Right lobe of liver (tissue), 6 donors: ENCODE measurements around the gene ACTR3C. TPM values are rescaled to one million over a fixed set of nuclear protein-coding genes. Genes with fewer than 3 reads are reported as not detected.
A peak's percentile ranks its signal among the peaks of the same experiment; 100 is the strongest.

Experiments used
- ATAC-seq, 4 donors: fragments of 200-7000 bp; cut with Tn5 transposase; one replicate each; pipeline ENCODE4 v1.9.1; 2020; ENCODE audit warnings: mild to moderate bottlenecking in 4 of 4, moderate library complexity in 4 of 4
- DNase-seq, 3 donors: peaks; one replicate each; pipeline ENCODE4 v3.0.0-alpha.2; 2020
- H3K27ac ChIP-seq, 3 donors: fragments of 200-600 bp; one replicate each; pipeline ENCODE4 v1.8.0; 2022
- H3K27me3 ChIP-seq, 2 donors: fragments of 200-600 bp; one replicate each; pipeline ENCODE4 v1.8.0; 2022
- H3K36me3 ChIP-seq, 4 donors: fragments of 200-600 bp; sonication (generic) in 1 of 4; one replicate each; pipeline versions ENCODE4 v1.5.1 to v1.8.0; 2017 to 2022; ENCODE audit warnings: control low read depth in 1 of 4
- H3K4me1 ChIP-seq, 4 donors: fragments of 200-600 bp; sonication (generic) in 1 of 4; one replicate each; pipeline versions ENCODE4 v1.5.1 to v1.8.0; 2017 to 2022; ENCODE audit warnings: control low read depth in 1 of 4
- H3K4me3 ChIP-seq, 3 donors: fragments of 200-600 bp; one replicate each; pipeline ENCODE4 v1.8.0; 2022
- H3K9me3 ChIP-seq, 4 donors: fragments of 200-600 bp; sonication (generic) in 1 of 4; one replicate each; pipeline versions ENCODE4 v1.5.1 to v1.8.0; 2017 to 2022; ENCODE audit warnings: control low read depth in 1 of 4
- CTCF ChIP-seq, 4 donors: fragments of 200-600 bp in 3 of 4; fragments of 450-650 bp in 1 of 4; IDR thresholded peaks; one replicate each; pipeline versions ENCODE4 v1.5.1 to v1.8.0; 2016 to 2022; ENCODE audit warnings: antibody characterized with exemption in 4 of 4, mild to moderate bottlenecking in 2 of 4
- POLR2A ChIP-seq: fragments of 450-650 bp; IDR thresholded peaks from one replicate; pipeline ENCODE4 v1.6.1; 2017; ENCODE audit warnings: antibody characterized with exemption, mild to moderate bottlenecking
- WGBS: methylation state at CpG from one replicate; pipeline ENCODE4 v1.1.6; 2018; ENCODE audit warnings: low coverage, low lambda C conversion rate; ENCODE audit not compliant: insufficient coverage; ENCODE audit errors: missing lambda C conversion rate; 5-methylcytosine and 5-hydroxymethylcytosine counted together
- intact Hi-C, 2 donors: fragments of 100-400 bp; cut with DNase I; formaldehyde crosslinking; loops; one replicate each; pipeline versions ENCODE4 v1.11.2 to v1.14.1; 2022
- long read RNA-seq: library from polyadenylated mRNA; unstranded; transcript quantifications from one replicate; pipeline ENCODE4 v2.0.0, GENCODE V29; 2019
- total RNA-seq, 6 experiments: library from RNA; depleted of rRNA in 2 of 6; stranded (reverse); fragments of >200 nt in 2 of 6; fragmentation: NEBNext Ultra II Directional in 3 of 6; extraction: Animal tissue kit (Norgen Biotek cat#: 25700) in 3 of 6; gene quantifications; one replicate each; pipeline versions ENCODE4 v1.1.0 to v1.2.4, GENCODE V29; 2016 to 2023
- donor health status: DM: no; HTN: yes; CAD: no.
- donor health status: DM: no; HTN: no; CAD: no.
- donor health status: DM: no; HTN: no; CAD: no.
- donor health status: DM: no; HTN: yes; CAD: no.
- donor health status: DM: no; HTN: yes; CAD: no.

The ACTR3C gene
- total RNA-seq: 10 to 100 TPM; 30.0 to 36.5 (median 32.7) TPM
- long read RNA-seq, partial matches to known transcripts: 0 of 2 reads
- long read RNA-seq, other reads (novel, unspliced or antisense): 2 of 2 reads

DNA sequence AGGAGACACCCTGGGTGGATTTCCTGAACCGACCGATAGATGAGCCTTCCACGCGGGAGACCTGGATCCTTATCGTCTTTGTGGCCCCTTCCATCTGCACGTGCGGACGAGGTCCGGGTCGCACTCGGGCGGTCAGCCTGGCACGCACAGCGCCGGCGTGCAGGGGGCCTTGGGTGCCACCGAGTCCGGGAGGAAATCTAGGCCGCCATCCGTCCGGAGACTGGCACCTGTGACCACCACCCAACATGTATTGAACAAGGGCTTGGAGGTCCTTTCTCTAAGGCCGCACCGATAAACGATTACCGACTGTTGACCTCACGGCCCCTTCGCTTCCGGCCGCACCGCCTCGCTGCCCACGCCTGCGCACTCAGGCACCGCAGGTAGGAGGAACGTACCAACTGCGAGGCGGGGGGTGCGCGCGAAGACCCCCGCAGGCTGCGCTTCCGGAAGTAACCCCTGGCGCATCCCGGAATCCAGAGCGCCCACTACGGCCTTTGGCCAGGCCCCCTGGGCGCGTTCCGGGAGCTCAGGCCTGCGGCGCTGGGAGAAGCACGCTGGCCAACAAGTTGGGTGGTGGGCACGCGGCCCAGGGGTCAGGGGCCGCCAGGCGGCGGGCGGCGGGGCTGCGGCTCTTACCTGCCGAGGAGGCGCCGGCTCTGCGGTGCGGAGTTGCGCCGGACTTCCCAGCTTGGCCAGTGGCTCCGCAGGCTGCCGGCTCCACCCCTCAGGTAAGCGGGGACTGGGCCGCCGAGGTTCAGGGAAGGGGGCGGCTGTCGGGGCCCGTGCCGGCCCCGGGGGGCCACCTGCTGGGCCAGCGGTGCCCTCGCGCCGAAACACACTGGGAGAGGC lies at the start of gene ACTR3C, which contains the start of gene LRRC61:
ACTR3C (minus strand) TSS at position 713 of the 849 bp plus-strand sequence. CDS start 28,249 bp downstream, outside the sequence.
LRRC61 (plus strand) TSS at position 523 of the 849 bp plus-strand sequence. CDS start 13,507 bp downstream, outside the sequence.
- Histone ChIP-seq H3K9me3 (no peaks in the 10 kb centered on the region), H3K4me3 (peak within 1 kb of the TSS; percentile 70 to 82 (median 78)), H3K36me3 (peaks cover 0 to 8% (median under 1%) of the 10 kb centered on the region in 4 donors), H3K27ac (peak within 1 kb of the TSS; percentile 97 to 100 (median 98)), H3K27me3 (no peaks in the 10 kb centered on the region), H3K4me1 (peaks cover 0 to 47% (median 16%) of the 10 kb centered on the region in 4 donors)
- TF ChIP-seq POLR2A: peak; percentile 74
- TF ChIP-seq CTCF (IDR thresholded peaks at IDR 0.05): peak; percentile 27 to 44 (median 33)
- ATAC-seq (peak; percentile 62 to 79 (median 72)), DNase-seq (peak; percentile 77 to 83 (median 82))
- intact Hi-C loops: no loop called here
- WGBS: 2% methylated on average over 34 of the region's 82 CpGs

DNA sequence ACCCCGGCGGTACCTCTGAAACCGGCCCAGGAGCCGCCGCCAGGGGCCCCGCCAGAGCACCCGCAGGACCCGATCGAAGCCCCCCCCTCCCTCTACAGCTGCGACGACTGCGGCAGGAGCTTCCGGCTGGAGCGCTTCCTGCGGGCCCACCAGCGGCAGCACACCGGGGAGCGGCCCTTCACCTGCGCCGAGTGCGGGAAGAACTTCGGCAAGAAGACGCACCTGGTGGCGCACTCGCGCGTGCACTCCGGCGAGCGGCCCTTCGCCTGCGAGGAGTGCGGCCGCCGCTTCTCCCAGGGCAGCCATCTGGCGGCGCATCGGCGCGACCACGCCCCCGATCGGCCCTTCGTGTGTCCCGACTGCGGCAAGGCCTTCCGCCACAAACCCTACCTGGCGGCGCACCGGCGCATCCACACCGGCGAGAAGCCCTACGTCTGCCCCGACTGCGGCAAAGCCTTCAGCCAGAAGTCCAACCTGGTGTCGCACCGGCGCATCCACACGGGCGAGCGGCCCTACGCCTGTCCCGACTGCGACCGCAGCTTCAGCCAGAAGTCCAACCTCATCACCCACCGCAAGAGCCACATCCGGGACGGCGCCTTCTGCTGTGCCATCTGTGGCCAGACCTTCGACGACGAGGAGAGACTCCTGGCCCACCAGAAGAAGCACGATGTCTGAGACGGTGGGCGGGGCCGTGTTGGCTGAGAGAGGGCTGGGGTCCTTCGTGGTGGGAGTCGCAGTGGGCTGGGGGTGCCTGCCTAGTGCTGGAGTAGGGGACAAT lies 49.1 kb upstream of the ACTR3C start:
- H3K4me1 ChIP-seq: peaks cover 0 to 47% (median 17%) of the 10 kb centered on the region in 4 donors
- H3K36me3 ChIP-seq: peaks cover 0 to 28% (median 10%) of the 10 kb centered on the region in 4 donors
- H3K4me3 ChIP-seq: no peak overlapping the region
- WGBS: 92% methylated on average over 35 of the region's 79 CpGs
- no peaks in the 10 kb centered on the region for H3K9me3 ChIP-seq
- TF ChIP-seq CTCF (IDR thresholded peaks at IDR 0.05): no peak
- no peak for TF ChIP-seq POLR2A
- no peaks in the 10 kb centered on the region for H3K27me3 ChIP-seq
- H3K27ac ChIP-seq: no peak overlapping the region
- no peak for ATAC-seq
- DNase-seq: no peak
- intact Hi-C loops: no loop called here

DNA sequence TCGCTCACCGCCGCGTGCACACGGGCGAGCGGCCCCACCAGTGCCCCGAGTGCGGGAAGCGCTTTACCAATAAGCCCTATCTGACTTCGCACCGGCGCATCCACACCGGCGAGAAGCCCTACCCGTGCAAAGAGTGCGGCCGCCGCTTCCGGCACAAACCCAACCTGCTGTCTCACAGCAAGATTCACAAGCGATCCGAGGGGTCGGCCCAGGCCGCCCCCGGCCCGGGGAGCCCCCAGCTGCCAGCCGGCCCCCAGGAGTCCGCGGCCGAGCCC lies 48.6 kb upstream of the ACTR3C start:
- 100% methylated on average over 4 of the region's 30 CpGs for WGBS
- ATAC-seq (no peak), DNase-seq (no peak)
- Histone ChIP-seq H3K27ac (no peak overlapping the region), H3K4me3 (no peak overlapping the region), H3K9me3 (no peaks in the 10 kb centered on the region), H3K27me3 (no peaks in the 10 kb centered on the region), H3K36me3 (peaks cover 0 to 28% (median 10%) of the 10 kb centered on the region in 4 donors), H3K4me1 (peaks cover 0 to 46% (median 18%) of the 10 kb centered on the region in 4 donors)
- intact Hi-C loops: no loop called here
- TF ChIP-seq CTCF (IDR thresholded peaks at IDR 0.05): no peak
- TF ChIP-seq POLR2A: no peak

GRCh38 chr7:150371131-150371995 lies 48.0 kb upstream of the ACTR3C start:
- WGBS: 73% methylated on average over 2 of the region's 48 CpGs
- H3K27me3 ChIP-seq: no peaks in the 10 kb centered on the region
- ATAC-seq (no peak), DNase-seq (no peak)
- H3K9me3 ChIP-seq: no peaks in the 10 kb centered on the region
- H3K4me3 ChIP-seq: no peak overlapping the region
- intact Hi-C loops: no loop called here
- peaks cover 0 to 40% (median 15%) of the 10 kb centered on the region in 4 donors for H3K4me1 ChIP-seq
- TF ChIP-seq CTCF (IDR thresholded peaks at IDR 0.05): no peak
- no peak for TF ChIP-seq POLR2A
- peaks cover 0 to 28% (median 10%) of the 10 kb centered on the region in 4 donors for H3K36me3 ChIP-seq
- no peak overlapping the region for H3K27ac ChIP-seq
